HG03108 (cell line): ENCODE measurements around the gene CFAP299.

ENCODE experiments used
- ATAC-seq: cut with Tn5 transposase; IDR thresholded peaks from one replicate; pipeline ENCODE4 v1.9.1; 2021; ENCODE audit warnings: moderate library complexity; ENCODE audit not compliant: unreplicated experiment

CFAP299 gene

GRCh38 chr4:80909938-80910337, 574.4 kb downstream of the CFAP299 start:
- ATAC-seq = no peak

DNA sequence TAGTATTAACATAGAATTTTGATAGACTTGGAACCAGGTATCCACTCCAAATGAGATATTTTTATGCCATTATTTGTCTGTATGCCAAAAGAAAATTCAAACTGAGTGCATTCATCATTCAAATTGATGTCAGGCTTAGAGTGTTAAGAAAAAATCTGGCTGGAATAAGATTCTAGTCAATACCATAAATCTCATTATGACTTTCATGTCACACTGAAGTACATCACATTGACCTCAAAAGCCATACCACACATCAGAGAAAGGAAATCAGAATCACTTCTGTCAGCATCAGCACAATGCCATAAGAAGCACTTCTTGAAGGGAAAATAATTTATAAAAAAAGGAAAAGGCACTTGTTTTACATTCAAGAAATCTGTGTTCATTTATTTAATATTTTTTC, 575.9 kb downstream of the CFAP299 start:
- ATAC-seq = no peak

DNA sequence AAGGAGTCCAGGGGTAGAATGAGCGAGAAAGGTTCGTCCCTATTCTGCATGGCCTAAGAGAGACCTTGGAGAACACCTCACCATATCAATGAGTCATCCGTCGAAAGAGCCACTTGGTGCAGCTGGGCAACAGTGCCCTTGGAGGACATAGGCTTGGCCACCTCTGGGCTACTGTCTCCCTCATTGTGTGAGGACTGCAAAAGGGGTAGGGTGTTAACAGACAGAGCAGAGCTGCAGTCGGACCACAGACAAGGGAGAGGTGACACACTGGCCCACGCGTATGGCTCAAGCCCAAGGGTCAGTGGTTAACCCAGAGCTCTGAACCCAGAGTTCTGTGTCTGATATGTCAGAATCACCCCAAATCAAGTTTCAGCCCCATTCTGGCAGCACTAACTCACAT, 576.8 kb downstream of the CFAP299 start:
- ATAC-seq = no peak

- peak; percentile 77 for ATAC-seq
Measured at GRCh38 chr4:80913381-80913780, 577.9 kb downstream of the CFAP299 start.

GRCh38 chr4:80916770-80917169, 581.2 kb downstream of the CFAP299 start:
- ATAC-seq = no peak

DNA sequence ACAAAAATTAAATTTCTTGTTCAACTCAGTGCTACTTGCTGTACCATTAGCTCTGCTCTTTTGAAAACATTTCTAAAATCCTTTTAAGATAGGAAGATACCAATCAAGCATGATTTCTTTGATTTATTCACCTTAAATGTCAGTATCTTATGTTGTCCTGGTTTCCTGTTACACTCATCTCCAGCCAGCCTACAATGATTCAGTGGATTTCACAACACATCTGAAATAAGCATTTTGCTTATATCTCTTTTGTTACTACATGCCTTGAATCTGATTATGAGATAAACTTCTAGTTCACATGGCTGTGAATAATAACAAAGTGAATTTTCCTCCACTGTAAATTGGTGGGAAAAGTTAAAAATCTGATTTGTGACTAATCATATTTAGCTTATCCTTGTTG, 582.5 kb downstream of the CFAP299 start:
- no peak for ATAC-seq

DNA sequence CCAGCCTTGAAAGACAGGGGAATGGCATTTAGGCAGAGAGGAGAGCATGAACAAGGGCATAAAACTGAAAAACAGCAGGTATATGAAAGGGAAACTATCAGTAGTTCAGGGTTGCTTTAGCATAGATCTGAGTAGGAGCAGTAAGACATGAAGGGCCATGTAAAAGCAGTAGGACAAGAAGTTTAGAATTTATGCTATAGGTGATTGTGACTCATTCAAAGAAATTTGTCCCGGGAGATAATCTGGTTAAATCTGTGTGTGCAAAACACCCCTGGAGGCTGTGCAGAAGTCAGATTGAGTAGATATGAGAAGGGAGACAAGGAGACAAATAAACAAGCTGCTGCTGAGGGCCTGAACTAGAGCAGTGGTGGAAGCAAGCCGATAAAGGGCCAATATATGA, 585.9 kb downstream of the CFAP299 start:
- ATAC-seq = no peak

GRCh38 chr4:80922941-80923340, 587.4 kb downstream of the CFAP299 start:
- no peak for ATAC-seq

DNA sequence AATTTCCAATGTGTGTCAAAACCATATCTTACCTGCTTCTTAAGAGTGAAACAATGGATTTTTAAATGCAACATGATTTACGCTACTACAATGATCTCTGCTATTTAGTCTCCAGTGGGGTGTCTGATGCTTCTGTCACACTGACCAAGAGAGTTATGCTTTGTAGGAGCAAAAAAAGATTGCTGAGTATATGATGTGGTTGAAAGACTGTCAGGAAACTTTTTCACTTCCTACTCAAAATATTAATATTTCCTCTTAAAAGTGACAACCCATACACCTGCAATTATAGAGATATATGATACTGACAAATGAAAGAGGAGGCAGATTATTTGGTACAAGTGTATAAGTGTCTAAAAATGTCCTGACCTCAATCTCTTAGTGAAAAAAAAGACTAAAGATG, 589.8 kb downstream of the CFAP299 start:
- no peak for ATAC-seq

- no peak for ATAC-seq
Measured at GRCh38 chr4:80926446-80926845, 590.9 kb downstream of the CFAP299 start.

DNA sequence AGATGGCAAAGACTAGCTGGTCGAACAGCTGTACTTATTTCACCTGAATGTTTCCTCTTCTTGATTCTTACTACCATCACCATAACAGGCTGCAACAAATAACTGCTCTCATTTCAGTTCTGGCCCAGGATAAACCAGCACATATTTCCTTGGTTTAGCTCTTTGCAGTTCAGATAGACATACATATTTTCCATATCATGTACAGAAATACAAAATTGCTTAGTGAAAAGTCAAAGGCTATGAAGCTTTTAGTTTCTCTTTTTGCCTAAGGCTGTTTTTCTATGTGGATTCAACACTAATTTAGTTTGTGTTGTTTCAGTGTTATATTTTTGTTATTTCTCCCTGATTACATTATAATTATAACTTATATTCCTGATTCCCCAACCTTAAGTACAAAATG, 591.4 kb downstream of the CFAP299 start:
- no peak for ATAC-seq

GRCh38 chr4:80927420-80927819, 591.9 kb downstream of the CFAP299 start:
- no peak for ATAC-seq

DNA sequence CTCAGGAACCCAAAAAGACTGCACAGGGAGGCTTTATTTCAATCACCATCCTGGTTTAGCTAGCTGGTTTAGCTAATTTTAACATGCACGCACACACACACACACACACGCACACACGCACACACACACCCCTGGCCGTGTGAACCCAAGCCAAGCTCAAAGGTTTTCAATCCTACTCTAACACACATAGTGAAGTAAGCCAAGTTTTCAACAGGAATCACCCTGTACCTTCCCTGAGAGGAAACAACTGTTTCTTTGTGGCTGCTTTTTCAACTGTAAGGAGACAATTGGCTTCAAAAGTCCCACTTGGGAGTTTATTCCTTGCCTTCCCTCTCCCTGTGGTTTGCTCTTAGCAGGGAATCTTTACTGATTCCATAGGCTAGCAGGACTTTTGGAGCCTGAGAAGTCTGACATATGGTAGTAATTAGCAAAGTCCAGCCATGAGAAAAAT, 596.1 kb downstream of the CFAP299 start:
- ATAC-seq = no peak

DNA sequence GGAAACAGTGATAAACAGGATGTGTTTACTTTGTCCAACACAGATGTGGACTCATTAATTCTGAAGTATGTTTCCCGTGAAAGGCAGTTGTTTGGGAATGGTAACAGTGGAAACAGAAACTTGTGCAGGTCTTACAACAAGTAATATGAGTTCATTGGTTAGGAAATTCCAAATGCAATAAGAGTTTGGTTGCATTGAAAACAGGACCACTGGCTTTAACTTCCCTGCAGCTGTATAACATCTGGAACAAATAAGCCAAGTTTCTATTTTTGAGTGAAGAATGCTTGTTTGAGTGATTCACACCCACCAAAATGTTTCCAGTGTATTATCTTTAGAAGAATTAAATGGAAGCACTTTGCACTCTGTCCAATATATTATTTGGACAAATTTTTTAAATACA, 612.6 kb downstream of the CFAP299 start:
- ATAC-seq = no peak

- no peak for ATAC-seq
Measured at GRCh38 chr4:80948995-80949394, 613.5 kb downstream of the CFAP299 start.

DNA sequence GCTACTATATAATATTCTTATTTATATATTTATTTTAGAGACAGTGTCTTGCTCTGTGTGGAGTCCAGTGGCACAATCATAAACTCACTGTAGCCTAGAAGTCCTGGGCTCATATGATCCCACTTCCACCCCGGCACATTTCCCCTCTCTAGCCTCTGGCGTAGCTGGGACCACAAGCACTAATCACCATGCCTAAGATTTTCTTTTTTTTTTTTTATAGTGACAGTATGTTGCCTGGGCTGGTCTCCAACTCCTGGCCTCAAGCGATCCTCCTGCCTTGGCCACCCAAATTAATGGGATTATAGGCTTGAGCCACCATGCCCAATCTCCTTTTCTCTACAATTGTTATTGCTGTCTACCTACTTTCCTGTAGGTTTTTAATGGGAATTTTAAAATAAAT, 620.9 kb downstream of the CFAP299 start:
- no peak for ATAC-seq

- no peak for ATAC-seq
Measured at GRCh38 chr4:80963051-80963450, 627.5 kb downstream of the CFAP299 start.

DNA sequence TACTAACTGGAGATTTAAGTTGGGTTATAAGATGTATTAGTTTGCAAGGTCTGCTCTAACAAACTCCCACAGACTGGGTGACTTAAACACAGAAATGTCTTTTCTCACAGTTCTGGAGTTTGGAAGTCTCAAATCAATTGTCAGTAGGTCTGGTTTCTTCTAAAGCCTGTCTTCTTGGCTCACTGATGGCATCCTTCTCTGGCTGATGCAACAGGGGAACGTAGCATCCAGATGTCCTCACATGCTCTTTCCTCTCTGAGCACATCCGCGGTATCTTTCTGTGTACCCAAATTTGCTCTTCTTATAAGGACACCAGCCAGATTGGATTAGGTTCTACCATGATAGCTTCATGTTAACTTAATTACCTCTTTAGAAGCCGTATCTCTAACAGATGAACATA, 631.8 kb downstream of the CFAP299 start:
- ATAC-seq = no peak

- no peak for ATAC-seq
Measured at GRCh38 chr4:80980239-80980638, 644.7 kb downstream of the CFAP299 start.

DNA sequence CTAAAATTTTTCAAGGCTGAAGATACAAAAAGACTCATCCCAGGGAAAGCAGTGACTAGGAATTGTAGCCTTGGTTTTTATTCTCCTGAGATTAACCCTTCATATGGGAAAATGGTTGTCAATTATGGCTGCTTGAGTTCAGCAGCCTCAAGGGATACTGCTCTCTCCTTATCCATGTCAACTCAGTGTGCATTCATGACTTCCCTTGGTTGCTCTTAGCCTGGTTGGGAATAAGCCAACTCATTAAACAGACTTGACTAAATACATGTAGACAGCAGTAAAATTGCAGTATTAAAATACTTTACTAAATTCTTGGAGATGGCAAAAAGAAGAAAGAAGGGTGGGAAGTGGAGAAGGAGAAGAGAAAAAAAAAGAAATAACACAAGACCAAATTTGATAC, 650.5 kb downstream of the CFAP299 start:
- no peak for ATAC-seq

DNA sequence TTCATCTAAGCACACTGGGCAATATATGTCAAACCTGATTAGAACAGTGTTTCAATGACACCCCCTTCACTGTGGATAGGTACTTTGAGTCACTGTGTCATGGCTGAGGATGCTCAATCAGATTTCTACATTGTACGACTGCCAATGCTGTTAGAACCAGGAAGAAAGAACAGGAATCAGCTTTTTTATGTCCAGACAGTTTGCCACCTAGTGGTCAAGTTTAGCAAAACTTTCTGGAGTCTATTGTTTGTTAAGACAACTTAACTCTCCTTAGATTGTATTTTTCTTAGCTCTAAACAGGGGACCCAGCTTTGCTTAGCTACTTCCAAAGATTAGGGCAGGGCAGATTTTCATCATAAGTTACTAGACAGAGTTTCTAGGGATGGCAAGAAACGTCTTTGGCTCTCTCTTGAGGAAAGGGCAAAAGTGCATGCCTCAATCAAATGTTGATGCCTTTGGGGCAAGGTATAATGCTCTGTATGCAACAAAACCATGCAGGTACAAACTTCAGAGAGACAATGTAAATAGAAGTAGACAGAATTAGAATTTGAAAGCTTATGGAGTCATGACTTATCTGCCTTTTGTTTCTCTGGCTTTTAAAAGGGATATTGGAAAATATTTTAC, 654.5 kb downstream of the CFAP299 start:
- no peak for ATAC-seq

DNA sequence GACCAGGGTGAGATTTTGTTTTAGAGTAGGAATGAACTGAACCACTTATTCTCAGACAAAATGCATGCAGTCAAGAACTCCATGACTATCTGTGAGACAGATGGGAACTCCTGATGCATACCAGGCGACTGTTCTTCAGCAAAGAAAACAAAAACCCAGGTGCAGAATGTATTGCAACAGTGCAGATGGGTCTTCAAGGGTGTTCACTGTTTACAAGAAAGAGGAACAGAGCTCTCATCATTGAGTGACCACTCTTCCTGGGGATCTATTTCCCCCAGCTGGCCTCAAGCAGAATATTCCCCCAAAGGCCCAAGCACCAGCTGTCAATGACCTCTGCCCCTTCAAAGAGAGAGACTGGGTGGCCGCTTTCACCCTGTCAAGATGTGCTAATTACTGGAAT, 655.3 kb downstream of the CFAP299 start:
- peak; percentile 52 for ATAC-seq

GRCh38 chr4:80999943-81000342, 664.4 kb downstream of the CFAP299 start:
- ATAC-seq = no peak
